Tibial nerve (tissue), 4 donors: ENCODE data around the gene PLD5.

Source experiments
- CTCF ChIP-seq, 5 experiments: fragments of 200-600 bp in 3 of 5; fragments of 450-650 bp in 2 of 5; sonication (generic) in 3 of 5; IDR thresholded peaks; one replicate each; pipeline ENCODE4 v1.5.1; 2016 to 2019; ENCODE audit warnings: antibody characterized with exemption in 5 of 5, mild to moderate bottlenecking in 3 of 5, moderate library complexity in 2 of 5
- EP300 ChIP-seq, 2 donors: sonication (generic); formaldehyde crosslinking; IDR thresholded peaks; one replicate each; pipeline ENCODE4 v1.6.1; 2017; ENCODE audit warnings: antibody characterized with exemption in 2 of 2, mild to moderate bottlenecking in 1 of 2
- POLR2A ChIP-seq, 2 donors: fragments of 450-650 bp; IDR thresholded peaks; one replicate each; pipeline ENCODE4 v1.6.1; 2017; ENCODE audit warnings: antibody characterized with exemption in 2 of 2, mild to moderate bottlenecking in 2 of 2, moderate library complexity in 2 of 2

- TF ChIP-seq POLR2A (IDR thresholded peaks at IDR 0.05) = no peak
- no peak for TF ChIP-seq CTCF (IDR thresholded peaks at IDR 0.05)
- TF ChIP-seq EP300 (IDR thresholded peaks at IDR 0.05) = no peak
Measured at GRCh38 chr1:242089911-242090310, 434.6 kb downstream of the PLD5 start.
